ENCODE measurements around the gene COPA. TPM values are rescaled to one million over a fixed set of nuclear protein-coding genes. Genes with fewer than 3 reads are reported as not detected.

Gene COPA
- polyA plus RNA-seq, 10 donors: 109 to 178 (median 136) TPM

Other genes with a start within 250 kb of the COPA start
- 10 to 100 TPM; 13.6 to 22.9 (median 18.2) TPM for gene IGSF8, start 244.6 kb downstream of the COPA start, polyA plus RNA-seq (ENCODE audit: insufficient read length in 10 of 10)
- gene ATP1A2, start 227.5 kb downstream of the COPA start, polyA plus RNA-seq (ENCODE audit: insufficient read length in 10 of 10): 100 to 1,000 TPM in 2 of 10 donors, 10 to 100 TPM in 8; 30.5 to 114 (median 76.2) TPM
- gene ATP1A4, start 191.6 kb downstream of the COPA start, polyA plus RNA-seq (ENCODE audit: insufficient read length in 10 of 10): 1 to 10 TPM in 9 of 10 donors, under 1 TPM in 1; 0.71 to 6.2 (median 2.3) TPM
- 1,000 to 10,000 TPM in 3 of 10 donors, 100 to 1,000 TPM in 7; 185 to 1,204 (median 914) TPM for gene CASQ1, start 152.7 kb downstream of the COPA start, polyA plus RNA-seq (ENCODE audit: insufficient read length in 10 of 10)
- gene PEA15, start 137.9 kb downstream of the COPA start, polyA plus RNA-seq (ENCODE audit: insufficient read length in 10 of 10): 100 to 1,000 TPM; 121 to 156 (median 135) TPM
- gene DCAF8, start 80.7 kb downstream of the COPA start, polyA plus RNA-seq (ENCODE audit: insufficient read length in 10 of 10): 100 to 1,000 TPM in 5 of 10 donors, 10 to 100 TPM in 5; 70.9 to 136 (median 93.2) TPM
- 10 to 100 TPM; 39.7 to 48.4 (median 43.9) TPM for gene PEX19, start 58.1 kb downstream of the COPA start, polyA plus RNA-seq (ENCODE audit: insufficient read length in 10 of 10)
- 100 to 1,000 TPM in 4 of 10 donors, 10 to 100 TPM in 6; 80.1 to 117 (median 99.3) TPM for gene NCSTN, start 133 bp upstream of the COPA start, polyA plus RNA-seq (ENCODE audit: insufficient read length in 10 of 10)
- gene NHLH1, start 23.8 kb upstream of the COPA start, polyA plus RNA-seq (ENCODE audit: insufficient read length in 10 of 10): under 1 TPM; 0.23 to 0.68 (median 0.38) TPM
- 10 to 100 TPM in 3 of 10 donors, 1 to 10 TPM in 7; 7.5 to 18.7 (median 9.6) TPM for gene VANGL2, start 57.3 kb upstream of the COPA start, polyA plus RNA-seq (ENCODE audit: insufficient read length in 10 of 10)
- 1 to 10 TPM in 1 of 10 donors, under 1 TPM in 8, not detected in 1; 0.09 to 3.0 (median 0.15) TPM for gene SLAMF6, start 180.0 kb upstream of the COPA start, polyA plus RNA-seq (ENCODE audit: insufficient read length in 10 of 10)
- 1 to 10 TPM in 9 of 10 donors, under 1 TPM in 1; 0.71 to 3.8 (median 1.8) TPM for gene CD84, start 236.2 kb upstream of the COPA start, polyA plus RNA-seq (ENCODE audit: insufficient read length in 10 of 10)

Data from muscle of back (tissue), 10 donors.